ENCODE results near the gene TTLL12. TPM values are rescaled to one million over a fixed set of nuclear protein-coding genes. Genes with fewer than 3 reads are reported as not detected.

TTLL12 gene
- total and polyA plus RNA-seq, 2 experiments from 2014 or later, result 46.7 to 147 TPM

- no peak overlapping the region for H3K4me3 Mint-ChIP-seq
- Histone ChIP-seq H3K4me3 (no peak overlapping the region), H3K36me3 (ENCODE audit: insufficient read depth) (peaks cover 7% of the 10 kb centered on the region; the same call in 1 of the 2 replicates), H3K79me2 (replicated peaks; ENCODE audit: insufficient read depth) (no peaks in the 10 kb centered on the region; the same call in 1 of the 2 replicates), H3F3A (replicated peaks; ENCODE audit: low read depth) (no peaks in the 10 kb centered on the region), H3K27ac (ENCODE audit: low read depth) (no peak overlapping the region), H4K20me1 (replicated peaks; ENCODE audit: insufficient read depth) (peaks cover 3% of the 10 kb centered on the region), H3K9me2 (ENCODE audit: insufficient read depth) (no peaks in the 10 kb centered on the region), H2AFZ (no peak overlapping the region), H3K27me3 (ENCODE audit: insufficient read depth) (no peaks in the 10 kb centered on the region), H3K4me1 (ENCODE audit: insufficient read depth) (no peaks in the 10 kb centered on the region), H3K4me2 (no peak overlapping the region)
- H3K9me3 Mint-ChIP-seq, result no peaks in the 10 kb centered on the region; the same call in 2 of the 3 replicates
- no peak overlapping the region for H3K27ac Mint-ChIP-seq
- TF ChIP-seq REST (IDR thresholded peaks at IDR 0.05; ENCODE audit: unreplicated experiment), result no peak
- no peak for TF ChIP-seq CTCF (conservative IDR thresholded peaks at IDR 0.05; ENCODE audit: low read depth in 2 of 2)
- no peak for TF ChIP-seq EZH2phosphoT487 (IDR thresholded peaks at IDR 0.05; ENCODE audit: unreplicated experiment)
- TF ChIP-seq ZNF331 (CRISPR knock-in tag; IDR thresholded peaks at IDR 0.05; ENCODE audit: low read depth), result no peak
- TF ChIP-seq NANOG (IDR thresholded peaks at IDR 0.05; ENCODE audit: borderline replicate concordance), result no peak
- TF ChIP-seq POLR2AphosphoS5 (IDR thresholded peaks at IDR 0.05; ENCODE audit: low read depth), result no peak
- peaks cover 75% of the 10 kb centered on the region for H3K36me3 Mint-ChIP-seq (ENCODE audit: low read depth)
- peaks cover 8% of the 10 kb centered on the region for H3K27me3 Mint-ChIP-seq (ENCODE audit: insufficient read depth, low read depth, poor library complexity)
- H3K4me1 Mint-ChIP-seq, result no peaks in the 10 kb centered on the region
- DNase-seq (ENCODE audit: low spot score) (no peak), ATAC-seq (no peak)
Measured at GRCh38 chr22:43177479-43177878, 9.5 kb downstream of the TTLL12 start.

GRCh38 chr22:43176090-43176489 lies 10.8 kb downstream of the TTLL12 start:
- ATAC-seq (no peak), DNase-seq (ENCODE audit: low spot score) (no peak)
- H4K20me1 ChIP-seq (replicated peaks; ENCODE audit: insufficient read depth), result no peaks in the 10 kb centered on the region; the same call in 1 of the 2 replicates
- no peaks in the 10 kb centered on the region for H3K4me1 ChIP-seq (ENCODE audit: insufficient read depth)
- no peak overlapping the region for H3K4me3 Mint-ChIP-seq
- H3K9me3 Mint-ChIP-seq, result no peaks in the 10 kb centered on the region; the same call in 2 of the 3 replicates
- no peaks in the 10 kb centered on the region for H3K27me3 ChIP-seq (ENCODE audit: insufficient read depth)
- H3K79me2 ChIP-seq (replicated peaks; ENCODE audit: insufficient read depth), result no peaks in the 10 kb centered on the region
- H3K27ac ChIP-seq (ENCODE audit: low read depth), result no peak overlapping the region
- H3K27ac Mint-ChIP-seq, result no peak overlapping the region
- no peaks in the 10 kb centered on the region for H3K4me1 Mint-ChIP-seq
- no peaks in the 10 kb centered on the region for H3F3A ChIP-seq (replicated peaks; ENCODE audit: low read depth)
- H3K36me3 ChIP-seq (ENCODE audit: insufficient read depth), result peaks cover 11% of the 10 kb centered on the region; the same call in 1 of the 2 replicates
- H3K27me3 Mint-ChIP-seq (ENCODE audit: insufficient read depth, low read depth, poor library complexity), result peaks cover 10% of the 10 kb centered on the region
- H3K4me3 ChIP-seq, result no peak overlapping the region
- no peak overlapping the region for H3K4me2 ChIP-seq
- peaks cover 78% of the 10 kb centered on the region for H3K36me3 Mint-ChIP-seq (ENCODE audit: low read depth)
- H2AFZ ChIP-seq, result no peak overlapping the region
- H3K9me2 ChIP-seq (ENCODE audit: insufficient read depth), result no peaks in the 10 kb centered on the region
- TF ChIP-seq ZNF114 (CRISPR knock-in tag; IDR thresholded peaks at IDR 0.05), result no peak
- TF ChIP-seq JUNB (IDR thresholded peaks at IDR 0.05; ENCODE audit: unreplicated experiment), result no peak
- no peak for TF ChIP-seq STAT1 (IDR thresholded peaks at IDR 0.05; ENCODE audit: unreplicated experiment)
- no peak for TF ChIP-seq ETS1 (IDR thresholded peaks at IDR 0.05)
- no peak for TF ChIP-seq NANOG (IDR thresholded peaks at IDR 0.05; ENCODE audit: borderline replicate concordance)
- TF ChIP-seq CTCF (conservative IDR thresholded peaks at IDR 0.05; ENCODE audit: low read depth in 2 of 2), result no peak
- TF ChIP-seq POLR2AphosphoS5 (IDR thresholded peaks at IDR 0.05; ENCODE audit: low read depth), result no peak
- TF ChIP-seq ZNF331 (CRISPR knock-in tag; IDR thresholded peaks at IDR 0.05; ENCODE audit: low read depth), result no peak
- TF ChIP-seq CREB1 (CRISPR knock-in tag; IDR thresholded peaks at IDR 0.05; ENCODE audit: low read depth), result no peak
- TF ChIP-seq EZH2 (IDR thresholded peaks at IDR 0.05; ENCODE audit: low read depth, unreplicated experiment), result no peak
- TF ChIP-seq REST (IDR thresholded peaks at IDR 0.05; ENCODE audit: unreplicated experiment), result no peak

Measured in GM23338 (cell line).